Spleen (tissue), 11 donors: ENCODE data around the gene RRP1B. TPM values are rescaled to one million over a fixed set of nuclear protein-coding genes. Genes with fewer than 3 reads are reported as not detected.
A peak's percentile ranks its signal among the peaks of the same experiment; 100 is the strongest.
"Not testable (repeated sequence)": the region's sequence is repeated elsewhere in the genome, so short reads cannot be mapped to it uniquely, and the experiment has no call there.

Source experiments
- DNase-seq: peaks from one replicate; pipeline ENCODE4 v3.0.0-alpha.2; 2020
- H3K27ac ChIP-seq, 8 donors: fragments of 200-600 bp; sonication (generic) in 7 of 8; 1 replicate in 4 of 8; 2 replicates in 4 of 8; pipeline versions ENCODE4 v1.5.0 to v1.8.0; 2016 to 2021; ENCODE audit warnings: inconsistent platforms in 4 of 8, mild to moderate bottlenecking in 4 of 8, moderate library complexity in 1 of 8
- H3K27me3 ChIP-seq, 7 donors: fragments of 200-600 bp; sonication (generic) in 6 of 7; replicated peaks in 1 of 7; 1 replicate in 4 of 7; 2 replicates in 3 of 7; pipeline versions ENCODE4 v1.5.0 to v1.8.0; 2016 to 2021; ENCODE audit warnings: inconsistent platforms in 3 of 7, mild to moderate bottlenecking in 1 of 7
- H3K36me3 ChIP-seq, 6 donors: fragments of 200-600 bp; sonication (generic) in 5 of 6; 1 replicate in 4 of 6; 2 replicates in 2 of 6; pipeline versions ENCODE4 v1.5.0 to v1.8.0; 2016 to 2021; ENCODE audit warnings: inconsistent platforms in 2 of 6
- H3K4me1 ChIP-seq, 6 donors: fragments of 200-600 bp; sonication (generic) in 5 of 6; 1 replicate in 3 of 6; 2 replicates in 3 of 6; pipeline versions ENCODE4 v1.5.0 to v1.8.0; 2016 to 2021; ENCODE audit warnings: inconsistent platforms in 3 of 6
- H3K4me3 ChIP-seq, 8 donors: fragments of 200-600 bp; sonication (generic) in 7 of 8; 1 replicate in 4 of 8; 2 replicates in 4 of 8; pipeline versions ENCODE4 v1.5.0 to v1.8.0; 2016 to 2021; ENCODE audit warnings: inconsistent platforms in 4 of 8, mild to moderate bottlenecking in 4 of 8, moderate library complexity in 2 of 8
- H3K9me3 ChIP-seq, 8 donors: fragments of 200-600 bp; sonication (generic) in 7 of 8; 1 replicate in 4 of 8; 2 replicates in 4 of 8; pipeline versions ENCODE4 v1.5.0 to v1.8.0; 2016 to 2021; ENCODE audit warnings: inconsistent platforms in 4 of 8
- POLR2A ChIP-seq, 3 donors: fragments of 450-650 bp; IDR thresholded peaks; one replicate each; pipeline ENCODE4 v1.5.1; 2017; ENCODE audit warnings: antibody characterized with exemption in 3 of 3, mild to moderate bottlenecking in 1 of 3
- POLR2AphosphoS5 ChIP-seq, 3 donors: sonication (generic); formaldehyde crosslinking; IDR thresholded peaks; one replicate each; pipeline ENCODE4 v1.5.1; 2017; ENCODE audit warnings: antibody characterized with exemption in 3 of 3
- WGBS, 5 donors: extraction: QIAGEN DNeasy Blood & Tissue Kit in 3 of 5; methylation state at CpG; one replicate each; pipeline versions ENCODE4 v1.1.5 to v1.1.7; 2013 to 2018; 5-methylcytosine and 5-hydroxymethylcytosine counted together
- intact Hi-C: fragments of 100-400 bp; cut with DNase I; formaldehyde crosslinking; loops from one replicate; pipeline ENCODE4 v1.15.0; 2023; ENCODE audit warnings: low total_unique reads
- polyA plus RNA-seq, 3 donors: library from polyadenylated mRNA; stranded (reverse); fragments of 200-250 nt; gene quantifications; one replicate each; pipeline ENCODE4 v1.2.1, GENCODE V29; 2013
- total RNA-seq, 7 donors: library from RNA; depleted of rRNA in 3 of 7; stranded (reverse); fragments of >200 nt in 3 of 7; fragmentation: NEBNext Ultra II Directional in 4 of 7; extraction: Animal tissue kit (Norgen Biotek cat#: 25700) in 4 of 7; gene quantifications; one replicate each; pipeline versions ENCODE4 v1.1.0 to v1.2.1, GENCODE V29; 2016 to 2021
- TF ChIP-seq, protein P1 (sequence below), 11 experiments: fragments of 200-600 bp in 7 of 11; fragments of 450-650 bp in 4 of 11; sonication (generic) in 4 of 11; IDR thresholded peaks in 8 of 11; conservative IDR thresholded peaks in 3 of 11; 1 replicate in 7 of 11; 2 replicates in 4 of 11; pipeline versions ENCODE4 v1.4.0 to v1.8.0; 2016 to 2021; ENCODE audit warnings: antibody characterized with exemption in 11 of 11, inconsistent platforms in 4 of 11, mild to moderate bottlenecking in 1 of 11
- donor health status: healthy with polysubstance abuse.
- donor health status: DM: no; HTN: no; CAD: no; lungs with moderate emphysema.
- donor health status: DM: no; HTN: no; CAD: no.
- donor health status: Bipolar disorder and iron deficiency.
- donor health status: healthy.
- donor health status: DM: no; HTN: no; CAD: no.
- donor health status: DM: yes; HTN: yes; CAD: no.

RRP1B gene
- total and polyA plus RNA-seq, 10 donors = 7.9 to 28.9 (median 25.4) TPM

DNA sequence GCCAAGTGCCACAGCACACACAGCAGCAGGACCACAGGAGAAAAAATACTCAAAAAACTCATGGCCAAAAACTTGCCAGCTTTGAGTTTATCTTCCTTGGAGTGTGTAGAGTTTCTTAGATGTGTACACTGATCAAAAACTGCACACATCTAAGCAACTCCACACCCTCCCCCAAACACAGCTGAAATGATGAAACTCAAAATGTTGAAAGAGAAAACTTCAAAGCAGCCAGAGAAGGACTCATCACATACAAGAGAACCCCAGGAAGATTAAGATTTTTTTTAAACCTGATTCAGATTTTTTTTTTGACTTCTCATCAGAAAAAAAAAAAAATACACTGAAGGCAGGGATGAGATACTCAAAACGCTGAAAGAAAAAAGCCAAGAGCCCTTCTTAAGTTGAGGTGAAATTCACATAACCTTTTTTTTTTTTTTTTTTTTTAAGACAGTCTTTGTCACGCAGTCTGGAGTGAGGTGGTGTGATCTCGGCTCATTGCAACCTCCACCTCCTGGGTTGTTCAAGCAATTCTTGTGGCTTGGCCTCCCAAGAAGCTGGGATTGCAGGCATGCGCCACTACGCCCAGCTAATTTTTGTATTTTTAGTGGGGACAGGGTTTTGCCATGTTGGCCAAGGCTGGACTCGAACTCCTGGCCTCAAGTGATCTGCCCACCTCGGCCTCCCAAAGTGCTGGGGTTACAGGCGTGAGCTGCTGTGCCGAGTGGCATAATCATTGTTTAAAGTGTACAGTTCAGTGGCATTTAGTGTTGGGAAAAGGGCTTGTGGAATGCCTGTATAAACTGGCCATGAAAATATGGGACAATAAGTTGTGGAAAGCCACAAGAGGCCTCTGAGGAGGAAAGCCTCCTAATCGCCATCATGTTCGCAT is 38.6 kb downstream of the RRP1B start:
- Histone ChIP-seq H3K4me1 (peaks cover 7 to 25% (median 12%) of the 10 kb centered on the region in 6 donors), H3K27ac (no peak overlapping the region), H3K9me3 (no peaks in the 10 kb centered on the region), H3K4me3 (no peak overlapping the region), H3K27me3 (peaks cover 0 to 7% (median 0%) of the 10 kb centered on the region in 7 donors), H3K36me3 (peaks cover 0 to 45% (median 28%) of the 10 kb centered on the region in 6 donors)
- WGBS, 5 donors = 87 to 94% (median 91%) methylated on average over 10 to 11 of the region's 11 CpGs
- TF ChIP-seq POLR2AphosphoS5 (IDR thresholded peaks at IDR 0.05) (no peak), POLR2A (IDR thresholded peaks at IDR 0.05) (no peak)
- TF ChIP-seq, protein P1, sequence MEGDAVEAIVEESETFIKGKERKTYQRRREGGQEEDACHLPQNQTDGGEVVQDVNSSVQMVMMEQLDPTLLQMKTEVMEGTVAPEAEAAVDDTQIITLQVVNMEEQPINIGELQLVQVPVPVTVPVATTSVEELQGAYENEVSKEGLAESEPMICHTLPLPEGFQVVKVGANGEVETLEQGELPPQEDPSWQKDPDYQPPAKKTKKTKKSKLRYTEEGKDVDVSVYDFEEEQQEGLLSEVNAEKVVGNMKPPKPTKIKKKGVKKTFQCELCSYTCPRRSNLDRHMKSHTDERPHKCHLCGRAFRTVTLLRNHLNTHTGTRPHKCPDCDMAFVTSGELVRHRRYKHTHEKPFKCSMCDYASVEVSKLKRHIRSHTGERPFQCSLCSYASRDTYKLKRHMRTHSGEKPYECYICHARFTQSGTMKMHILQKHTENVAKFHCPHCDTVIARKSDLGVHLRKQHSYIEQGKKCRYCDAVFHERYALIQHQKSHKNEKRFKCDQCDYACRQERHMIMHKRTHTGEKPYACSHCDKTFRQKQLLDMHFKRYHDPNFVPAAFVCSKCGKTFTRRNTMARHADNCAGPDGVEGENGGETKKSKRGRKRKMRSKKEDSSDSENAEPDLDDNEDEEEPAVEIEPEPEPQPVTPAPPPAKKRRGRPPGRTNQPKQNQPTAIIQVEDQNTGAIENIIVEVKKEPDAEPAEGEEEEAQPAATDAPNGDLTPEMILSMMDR (IDR thresholded peaks at IDR 0.05 in 8 of 11, conservative IDR thresholded peaks at IDR 0.05 in 3 of 11) = no peak
- intact Hi-C loops = no loop called here
- peak; percentile 35 for DNase-seq

DNA sequence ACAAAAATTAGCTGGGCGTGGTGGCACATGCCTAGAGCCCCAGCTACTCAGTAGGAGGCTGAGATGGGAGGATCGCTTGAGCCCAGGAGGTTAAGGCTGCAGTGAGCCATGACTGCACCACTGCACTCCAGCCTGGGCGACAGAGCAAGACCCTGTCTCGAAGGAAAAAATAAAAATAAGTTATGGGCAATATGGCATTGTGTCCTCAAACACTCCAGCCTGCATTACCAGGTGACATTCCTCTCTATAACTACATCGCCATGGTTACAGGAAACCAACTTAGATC is 40.1 kb downstream of the RRP1B start:
- H3K4me1 ChIP-seq = peaks cover 7 to 31% (median 15%) of the 10 kb centered on the region in 6 donors
- intact Hi-C loops, H3K27ac ChIP-seq, H3K9me3 ChIP-seq, H3K27me3 ChIP-seq, H3K4me3 ChIP-seq, DNase-seq: not testable (repeated sequence)
- WGBS, 5 donors = 63 to 83% (median 77%) methylated on average over 5 of the region's 5 CpGs
- peaks cover 0 to 31% (median 14%) of the 10 kb centered on the region in 6 donors for H3K36me3 ChIP-seq

DNA sequence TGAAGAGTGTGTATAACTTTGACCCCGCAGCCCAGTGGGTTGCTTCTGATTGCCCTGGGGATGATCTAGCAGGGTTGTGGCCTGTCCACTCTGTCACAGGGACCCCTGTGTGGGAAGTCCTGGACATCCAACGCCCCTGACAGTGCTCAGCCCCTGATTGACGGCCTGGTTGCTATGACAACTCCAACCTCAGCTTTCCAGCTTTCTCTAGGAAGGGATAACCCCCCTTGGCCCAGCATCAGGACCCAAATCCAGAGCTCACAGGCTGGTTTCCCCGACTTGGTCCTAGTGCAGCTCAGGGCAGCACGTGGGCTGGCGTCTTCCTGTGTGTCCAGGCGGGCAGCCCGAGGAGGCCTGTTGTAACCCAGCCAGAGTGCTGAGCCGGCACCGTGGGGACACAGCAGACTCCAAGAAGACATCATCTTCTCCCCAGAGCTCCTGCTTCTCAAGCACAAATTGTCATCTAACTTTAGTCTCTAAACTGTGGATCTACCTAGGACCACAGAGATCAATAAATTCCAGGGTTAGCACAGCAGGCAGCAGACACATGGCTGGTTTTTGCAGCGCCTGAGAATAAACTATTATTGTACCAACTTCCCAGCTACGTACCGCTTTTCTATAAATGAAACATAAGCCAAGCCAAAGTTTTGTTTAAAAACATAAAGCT is 40.7 kb downstream of the RRP1B start:
- H3K36me3 ChIP-seq = peaks cover 0 to 24% (median 10%) of the 10 kb centered on the region in 6 donors
- no peak overlapping the region for H3K4me3 ChIP-seq
- WGBS, 5 donors = 77 to 86% (median 83%) methylated on average over 7 to 13 of the region's 13 CpGs
- H3K9me3 ChIP-seq = no peaks in the 10 kb centered on the region
- no peak for TF ChIP-seq POLR2AphosphoS5 (IDR thresholded peaks at IDR 0.05)
- no peak for TF ChIP-seq POLR2A (IDR thresholded peaks at IDR 0.05)
- TF ChIP-seq, protein P1 (IDR thresholded peaks at IDR 0.05 in 8 of 11, conservative IDR thresholded peaks at IDR 0.05 in 3 of 11) = no peak
- H3K27me3 ChIP-seq = peaks cover 0 to 7% (median 0%) of the 10 kb centered on the region in 7 donors
- H3K27ac ChIP-seq = peak overlapping the region in 2 of 8 donors; percentile 19 to 28
- peak; percentile 39 for DNase-seq
- peaks cover 7 to 31% (median 15%) of the 10 kb centered on the region in 6 donors for H3K4me1 ChIP-seq
- intact Hi-C loops = no loop called here

DNA sequence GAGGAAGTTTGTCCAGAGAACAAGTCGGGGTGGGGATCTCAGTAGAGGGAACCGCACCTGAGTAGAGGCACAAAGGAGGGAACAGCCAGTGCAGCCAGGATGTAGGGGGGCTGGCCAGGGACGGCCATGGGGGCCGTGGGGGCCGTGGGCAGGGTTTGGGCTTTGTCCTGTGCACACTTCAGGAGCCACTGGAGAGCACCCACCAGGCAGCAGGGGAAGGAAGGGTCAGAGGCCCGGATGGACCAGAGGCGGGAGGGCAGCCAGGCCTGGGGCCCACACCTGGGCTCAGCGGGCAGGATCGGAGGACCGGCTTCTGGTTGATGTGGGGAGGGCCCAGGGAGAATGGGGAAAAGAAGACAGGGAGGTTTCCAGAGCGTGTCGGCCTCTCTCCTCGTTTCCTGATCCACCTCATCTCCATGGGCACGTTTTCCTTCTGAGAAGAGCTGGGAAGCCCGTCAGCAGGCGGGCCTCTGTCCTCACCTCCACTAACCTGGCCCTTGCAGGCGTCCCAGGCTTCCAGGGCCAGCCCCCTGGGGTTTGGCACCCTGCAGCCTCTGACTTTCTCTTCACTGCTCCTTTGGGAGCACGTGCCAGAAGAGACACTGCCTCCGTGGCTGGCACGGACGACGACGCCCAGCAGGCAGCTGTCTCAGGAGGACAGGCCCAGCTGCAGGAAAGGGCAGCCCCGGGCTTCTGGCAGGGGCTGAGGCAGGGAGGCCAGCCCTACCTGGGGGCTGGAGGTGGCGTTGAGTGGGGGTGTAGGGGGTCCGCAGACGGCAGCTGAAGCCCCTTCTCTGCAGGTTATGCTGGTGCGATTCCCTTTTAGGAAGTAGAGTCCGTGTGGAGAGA is 42.8 kb downstream of the RRP1B start:
- H3K4me1 ChIP-seq = peaks cover 7 to 31% (median 15%) of the 10 kb centered on the region in 6 donors
- DNase-seq = peak; percentile 74
- peaks cover 0 to 7% (median 0%) of the 10 kb centered on the region in 7 donors for H3K27me3 ChIP-seq
- peak overlapping the region in 1 of 8 donors; percentile 31 for H3K4me3 ChIP-seq
- peaks cover 0 to 3% (median 0%) of the 10 kb centered on the region in 6 donors for H3K36me3 ChIP-seq
- TF ChIP-seq POLR2AphosphoS5 (IDR thresholded peaks at IDR 0.05) (no peak), POLR2A (IDR thresholded peaks at IDR 0.05) (no peak)
- TF ChIP-seq, protein P1 (IDR thresholded peaks at IDR 0.05 in 8 of 11, conservative IDR thresholded peaks at IDR 0.05 in 3 of 11) = no peak
- 65 to 84% (median 78%) methylated on average over 28 to 29 of the region's 29 CpGs for WGBS, 5 donors
- H3K27ac ChIP-seq = no peak overlapping the region
- no peaks in the 10 kb centered on the region for H3K9me3 ChIP-seq
- intact Hi-C loops = no loop called here
